B cell (primary cell): ENCODE data around the gene HIGD1A. TPM values are rescaled to one million over a fixed set of nuclear protein-coding genes. Genes with fewer than 3 reads are reported as not detected.

Source experiments
- ATAC-seq: fragments of 200-7000 bp; cut with Tn5 transposase; one replicate; pipeline ENCODE4 v1.10.0; 2021; ENCODE audit warnings: low read depth, mild to moderate bottlenecking, moderate number of reproducible peaks, moderate library complexity
- CTCF ChIA-PET: fragments of 350-600 bp; sonication (Branson Sonifier 250); formaldehyde crosslinking; loops from one replicate; lab custom pipeline; 2021; ENCODE audit warnings: antibody characterized with exemption, inconsistent platforms; lab: Charles Lee
- POLR2A ChIA-PET: fragments of 350-600 bp; sonication (Branson Sonifier 250); formaldehyde crosslinking; loops from one replicate; lab custom pipeline; 2021; ENCODE audit warnings: antibody characterized with exemption; lab: Charles Lee
- DNase-seq: peaks from one replicate; pipeline ENCODE4 v3.0.0; 2013
- H2AFZ ChIP-seq: 2 replicates; pipeline ENCODE4 v1.6.1; 2012; ENCODE audit warnings: mild to moderate bottlenecking, low read depth, low read length; ENCODE audit not compliant: insufficient read depth, poor library complexity, severe bottlenecking
- H3K27ac ChIP-seq, 2 donors: 1 replicate in 1 of 2; 2 replicates in 1 of 2; pipeline ENCODE4 v1.5.1; 2012 to 2013; ENCODE audit warnings: low read length in 2 of 2, mild to moderate bottlenecking in 2 of 2, moderate library complexity in 1 of 2
- H3K27me3 ChIP-seq, 4 experiments: fragments of 200-600 bp in 1 of 4; sonication (generic) in 1 of 4; replicated peaks in 1 of 4; 1 replicate in 2 of 4; 2 replicates in 2 of 4; pipeline versions ENCODE4 v1.6.1 to v1.7.0; 2013 to 2016; ENCODE audit warnings: low read length in 3 of 4, mild to moderate bottlenecking in 2 of 4, mixed read lengths in 1 of 4, moderate library complexity in 1 of 4; ENCODE audit not compliant: insufficient read depth in 4 of 4, control insufficient read depth in 3 of 4; ENCODE audit errors: control extremely low read depth in 1 of 4
- H3K36me3 ChIP-seq, 2 experiments: replicated peaks in 1 of 2; 1 replicate in 1 of 2; 2 replicates in 1 of 2; pipeline versions ENCODE4 v1.6.1 to v1.7.1; 2013; ENCODE audit warnings: low read length in 1 of 2; ENCODE audit not compliant: insufficient read depth in 2 of 2, control insufficient read depth in 1 of 2; ENCODE audit errors: control extremely low read depth in 1 of 2, extremely low read depth in 1 of 2
- H3K4me1 ChIP-seq, 2 donors: fragments of 200-600 bp in 1 of 2; sonication (generic) in 1 of 2; 1 replicate in 1 of 2; 2 replicates in 1 of 2; pipeline versions ENCODE4 v1.5.1 to v1.6.1; 2013 to 2017; ENCODE audit warnings: low read length in 2 of 2; ENCODE audit not compliant: control insufficient read depth in 2 of 2, insufficient read depth in 2 of 2
- H3K4me2 ChIP-seq: replicated peaks from 2 replicates; pipeline ENCODE3; 2012; ENCODE audit warnings: mild to moderate bottlenecking, low read depth, low read length; ENCODE audit not compliant: poor library complexity, severe bottlenecking
- H3K4me3 ChIP-seq, 5 experiments: fragments of 200-600 bp in 1 of 5; sonication (generic) in 1 of 5; 1 replicate in 3 of 5; 2 replicates in 2 of 5; pipeline versions ENCODE4 v1.5.1 to v1.7.0; 2011 to 2016; ENCODE audit warnings: low read length in 4 of 5, mild to moderate bottlenecking in 4 of 5, low read depth in 2 of 5, control low read depth in 1 of 5, moderate library complexity in 1 of 5; ENCODE audit not compliant: insufficient read depth in 1 of 5; ENCODE audit errors: control extremely low read depth in 1 of 5, extremely low read depth in 1 of 5
- H3K79me2 ChIP-seq: fragments of 200-600 bp; sonication (generic); one replicate; pipeline ENCODE4 v1.6.0; 2016; ENCODE audit warnings: low read length; ENCODE audit not compliant: control insufficient read depth, insufficient read depth
- H3K9ac ChIP-seq: fragments of 200-600 bp; sonication (generic); 2 replicates; pipeline ENCODE4 v1.6.1; 2017; ENCODE audit warnings: mild to moderate bottlenecking, low read length, moderate library complexity
- H3K9me3 ChIP-seq, 3 donors: one replicate each; pipeline versions ENCODE4 v1.6.1 to v1.7.1; 2013; ENCODE audit warnings: low read length in 2 of 3; ENCODE audit not compliant: control insufficient read depth in 2 of 3, insufficient read depth in 1 of 3; ENCODE audit errors: control extremely low read depth in 1 of 3
- H4K20me1 ChIP-seq: 2 replicates; pipeline ENCODE4 v1.6.0; 2012; ENCODE audit warnings: mild to moderate bottlenecking, low read length; ENCODE audit not compliant: insufficient read depth, control insufficient read depth, poor library complexity, severe bottlenecking
- H3K27ac Mint-ChIP-seq: one replicate; pipeline ENCODE4 v1.8.0; 2021; ENCODE audit warnings: mixed read lengths
- H3K27me3 Mint-ChIP-seq: one replicate; pipeline ENCODE4 v1.8.0; 2021; ENCODE audit warnings: mixed read lengths
- H3K4me1 Mint-ChIP-seq: one replicate; pipeline ENCODE4 v1.8.0; 2021; ENCODE audit warnings: mixed read lengths
- H3K4me3 Mint-ChIP-seq: one replicate; pipeline ENCODE4 v1.8.0; 2021; ENCODE audit warnings: mixed read lengths
- H3K9me3 Mint-ChIP-seq: one replicate; pipeline ENCODE4 v1.8.0; 2022; ENCODE audit warnings: mixed read lengths; ENCODE audit not compliant: insufficient read depth
- EZH2 ChIP-seq: IDR thresholded peaks from 2 replicates; pipeline ENCODE4 v1.6.1; 2012; ENCODE audit warnings: borderline replicate concordance, low read depth, mild to moderate bottlenecking, moderate library complexity, low read length; ENCODE audit not compliant: insufficient read depth, poor library complexity, severe bottlenecking
- WGBS: methylation state at CpG from one replicate; pipeline ENCODE4 v1.1.5; 2013; ENCODE audit warnings: missing lambda C conversion rate; ENCODE audit not compliant: insufficient coverage; 5-methylcytosine and 5-hydroxymethylcytosine counted together
- intact Hi-C: fragments of 100-400 bp; cut with micrococcal nuclease; formaldehyde crosslinking; loops from one replicate; pipeline ENCODE4 v1.10.0; 2022
- polyA plus RNA-seq: library from polyadenylated mRNA; depleted of rRNA; stranded (reverse); fragments of >200 nt; gene quantifications from 2 replicates; pipeline ENCODE4 v1.2.3, GENCODE V29; 2012
- total RNA-seq, 2 donors: library from RNA; stranded (reverse); fragments of 120-200 nt in 1 of 2; gene quantifications; 1 replicate in 1 of 2; 2 replicates in 1 of 2; pipeline versions ENCODE4 v1.2.3 to v1.2.4, GENCODE V29; 2013 to 2022
- TF ChIP-seq, protein P1 (sequence below): fragments of 200-600 bp; IDR thresholded peaks from one replicate; pipeline ENCODE4 v1.8.0; 2022; ENCODE audit warnings: antibody characterized with exemption, mild to moderate bottlenecking

Gene HIGD1A
- total and polyA plus RNA-seq, 2 donors (not counting 1 experiment from before 2014, with no cell fraction given): 14.2 to 16.5 TPM

DNA sequence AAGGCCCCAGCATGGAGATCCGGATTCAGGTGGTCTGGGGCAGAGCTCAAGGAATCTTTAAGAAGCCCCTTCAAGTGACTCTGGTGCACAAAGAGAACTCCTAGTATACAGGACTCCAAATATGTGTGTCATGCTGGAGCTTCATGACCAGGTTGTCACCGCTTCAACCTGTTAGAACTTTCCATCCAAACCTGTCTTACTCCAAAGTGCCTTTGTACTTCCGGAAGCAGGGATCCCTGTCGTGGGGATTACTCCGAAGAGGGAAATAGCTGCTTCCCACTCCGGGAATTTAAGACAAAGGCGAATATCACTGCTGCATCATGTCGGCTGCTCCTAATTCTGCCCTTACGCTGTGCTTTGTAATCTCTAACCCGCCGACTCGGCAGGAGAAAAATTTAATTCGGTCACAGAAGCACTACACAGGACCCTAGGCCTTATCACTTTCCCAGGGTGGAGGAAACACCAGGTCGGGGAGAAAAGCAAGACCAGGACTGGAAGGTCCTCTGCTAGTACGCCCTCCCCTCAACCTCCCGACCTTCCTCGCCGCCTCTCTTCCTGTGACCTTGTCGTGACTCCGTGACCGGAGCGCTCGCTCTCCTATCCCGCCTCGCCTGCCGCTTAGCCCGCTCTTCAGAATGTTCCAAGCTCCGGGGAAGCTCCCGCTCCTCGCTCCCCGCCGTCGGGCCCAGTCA is 730 bp downstream of the HIGD1A start:
- H3K4me1 Mint-ChIP-seq: peaks cover 38% of the 10 kb centered on the region
- H3K27ac ChIP-seq: peak overlapping the region; percentile 70 to 84
- TF ChIP-seq, protein P1, sequence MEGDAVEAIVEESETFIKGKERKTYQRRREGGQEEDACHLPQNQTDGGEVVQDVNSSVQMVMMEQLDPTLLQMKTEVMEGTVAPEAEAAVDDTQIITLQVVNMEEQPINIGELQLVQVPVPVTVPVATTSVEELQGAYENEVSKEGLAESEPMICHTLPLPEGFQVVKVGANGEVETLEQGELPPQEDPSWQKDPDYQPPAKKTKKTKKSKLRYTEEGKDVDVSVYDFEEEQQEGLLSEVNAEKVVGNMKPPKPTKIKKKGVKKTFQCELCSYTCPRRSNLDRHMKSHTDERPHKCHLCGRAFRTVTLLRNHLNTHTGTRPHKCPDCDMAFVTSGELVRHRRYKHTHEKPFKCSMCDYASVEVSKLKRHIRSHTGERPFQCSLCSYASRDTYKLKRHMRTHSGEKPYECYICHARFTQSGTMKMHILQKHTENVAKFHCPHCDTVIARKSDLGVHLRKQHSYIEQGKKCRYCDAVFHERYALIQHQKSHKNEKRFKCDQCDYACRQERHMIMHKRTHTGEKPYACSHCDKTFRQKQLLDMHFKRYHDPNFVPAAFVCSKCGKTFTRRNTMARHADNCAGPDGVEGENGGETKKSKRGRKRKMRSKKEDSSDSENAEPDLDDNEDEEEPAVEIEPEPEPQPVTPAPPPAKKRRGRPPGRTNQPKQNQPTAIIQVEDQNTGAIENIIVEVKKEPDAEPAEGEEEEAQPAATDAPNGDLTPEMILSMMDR: no peak
- no peak for TF ChIP-seq EZH2
- WGBS: 3% methylated on average over 32 of the region's 33 CpGs
- H3K79me2 ChIP-seq: peaks cover 34% of the 10 kb centered on the region
- peak; percentile 1 for ATAC-seq
- H3K9ac ChIP-seq: peak overlapping the region; percentile 88
- intact Hi-C loops: loop anchor here (1.0 to 5.0 kb wide), 5 partner anchors 23 to 78 kb away; partner anchors contain the start of gene CCDC13
- ChIA-PET CTCF (interaction anchor here (0.8 to 1.9 kb wide), 4 partner anchors 21 to 78 kb away, joined by 3 to 5 read pairs (median 4); no protein-coding TSS in a partner anchor), POLR2A (interaction anchor here (1.2 kb wide), 1 partner anchor 203 kb away, joined by 3 read pairs; the partner anchor contains the start of gene NKTR)
- H3K4me2 ChIP-seq: peak overlapping the region; percentile 95
- peaks cover 9% of the 10 kb centered on the region for H4K20me1 ChIP-seq
- H3K27me3 Mint-ChIP-seq: peaks cover 15% of the 10 kb centered on the region
- H3K27me3 ChIP-seq: peaks cover 0 to 2% (median 0%) of the 10 kb centered on the region in 4 experiments
- no peaks in the 10 kb centered on the region for H3K9me3 ChIP-seq
- H3K36me3 ChIP-seq: no peaks in the 10 kb centered on the region
- DNase-seq: no peak
- no peaks in the 10 kb centered on the region for H3K9me3 Mint-ChIP-seq
- peak overlapping the region; percentile 99 for H2AFZ ChIP-seq
- H3K4me3 Mint-ChIP-seq: peak overlapping the region; percentile 98
- H3K4me1 ChIP-seq: peaks cover 17 to 27% of the 10 kb centered on the region in 2 donors
- peak overlapping the region; percentile 82 to 89 (median 87) for H3K4me3 ChIP-seq
- H3K27ac Mint-ChIP-seq: peak overlapping the region; percentile 91

DNA sequence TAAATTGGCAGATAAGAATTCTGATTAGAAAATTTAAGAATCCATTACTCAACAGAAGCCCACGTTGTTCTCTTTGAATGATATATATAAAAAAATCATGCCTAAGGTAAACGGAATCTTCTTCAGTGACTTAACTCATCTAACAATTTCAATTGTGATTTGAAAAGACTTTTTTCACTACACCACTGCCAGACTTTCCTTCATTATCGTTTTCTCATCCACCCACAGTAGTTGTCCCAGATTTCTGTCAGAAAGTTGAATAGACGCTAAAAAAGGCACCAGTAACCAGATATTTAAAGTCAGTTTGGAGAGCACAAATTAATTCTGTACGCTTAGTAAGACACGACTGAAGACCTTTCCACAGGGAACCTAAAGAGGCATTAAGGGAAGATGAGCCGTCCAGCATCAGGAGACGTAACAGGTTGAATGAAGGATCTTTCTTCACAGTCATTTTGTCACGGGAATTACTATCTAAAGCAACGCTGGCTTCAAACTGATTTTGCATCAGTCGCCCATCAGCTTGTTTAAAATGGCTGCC is 1.3 kb downstream of the HIGD1A start:
- DNase-seq: no peak
- 93% methylated on average over 9 of the region's 11 CpGs for WGBS
- Histone ChIP-seq H2AFZ (peak overlapping the region; percentile 99), H3K79me2 (peaks cover 34% of the 10 kb centered on the region), H3K4me2 (peak overlapping the region; percentile 95), H3K4me3 (peak overlapping the region in 2 of 5 experiments; percentile 89), H3K27me3 (peaks cover 0 to 2% (median 0%) of the 10 kb centered on the region in 4 experiments), H3K9me3 (no peaks in the 10 kb centered on the region), H3K36me3 (no peaks in the 10 kb centered on the region), H3K9ac (peak overlapping the region; percentile 88), H3K27ac (no peak overlapping the region), H3K4me1 (peaks cover 17 to 27% of the 10 kb centered on the region in 2 donors), H4K20me1 (peaks cover 9% of the 10 kb centered on the region)
- Mint-ChIP-seq H3K9me3 (no peaks in the 10 kb centered on the region), H3K27me3 (peaks cover 15% of the 10 kb centered on the region), H3K4me3 (peak overlapping the region; percentile 98), H3K4me1 (peaks cover 38% of the 10 kb centered on the region), H3K27ac (no peak overlapping the region)
- no peak for TF ChIP-seq EZH2
- TF ChIP-seq, protein P1: no peak
- no peak for ATAC-seq
- CTCF ChIA-PET: interaction anchor here (1.5 to 1.9 kb wide), 3 partner anchors 20 to 28 kb away, joined by 4 to 5 read pairs (median 5); no protein-coding TSS in a partner anchor
- intact Hi-C loops: loop anchor here (5.0 kb wide), 1 partner anchor 44 kb away; no protein-coding TSS in a partner anchor
- POLR2A ChIA-PET: no interaction called here
